GM19455 (cell line): ENCODE measurements around the gene OPCML.

Source experiments
- ATAC-seq: cut with Tn5 transposase; IDR thresholded peaks from one replicate; pipeline ENCODE4 v1.9.1; 2021; ENCODE audit not compliant: unreplicated experiment

OPCML gene

GRCh38 chr11:132716037-132716436, 816.3 kb downstream of the OPCML start:
- no peak for ATAC-seq

GRCh38 chr11:132714859-132715440, 817.4 kb downstream of the OPCML start:
- no peak for ATAC-seq

- no peak for ATAC-seq
These were observed 819.8 kb downstream of the OPCML start for GRCh38 chr11:132712466-132712865.

GRCh38 chr11:132704781-132705375, 827.4 kb downstream of the OPCML start:
- ATAC-seq, result no peak

- ATAC-seq, result no peak
These were observed 839.4 kb downstream of the OPCML start for GRCh38 chr11:132692891-132693290.

GRCh38 chr11:132691848-132692550, 840.3 kb downstream of the OPCML start:
- ATAC-seq, result no peak

GRCh38 chr11:132686886-132687285, 845.4 kb downstream of the OPCML start:
- ATAC-seq, result no peak

- ATAC-seq, result no peak
These were observed 847.1 kb downstream of the OPCML start for GRCh38 chr11:132685174-132685611.

- ATAC-seq, result no peak
These were observed 848.7 kb downstream of the OPCML start for GRCh38 chr11:132683602-132684001.

- ATAC-seq, result no peak
These were observed 850.3 kb downstream of the OPCML start for GRCh38 chr11:132681971-132682370.

- ATAC-seq, result no peak
These were observed 851.7 kb downstream of the OPCML start for GRCh38 chr11:132680584-132680983.

- no peak for ATAC-seq
These were observed 858.1 kb downstream of the OPCML start for GRCh38 chr11:132674151-132674550.

- ATAC-seq, result no peak
These were observed 860.4 kb downstream of the OPCML start for GRCh38 chr11:132671851-132672370.

- ATAC-seq, result no peak
These were observed 861.2 kb downstream of the OPCML start for GRCh38 chr11:132670921-132671675.

GRCh38 chr11:132669949-132670348, 862.4 kb downstream of the OPCML start:
- no peak for ATAC-seq

GRCh38 chr11:132665205-132665604, 867.1 kb downstream of the OPCML start:
- ATAC-seq, result no peak

GRCh38 chr11:132658696-132659095, 873.6 kb downstream of the OPCML start:
- ATAC-seq, result no peak

GRCh38 chr11:132658004-132658403, 874.3 kb downstream of the OPCML start:
- no peak for ATAC-seq

- ATAC-seq, result no peak
These were observed 877.0 kb downstream of the OPCML start for GRCh38 chr11:132655187-132655855.

GRCh38 chr11:132653237-132653636, 879.1 kb downstream of the OPCML start:
- no peak for ATAC-seq
